Skeletal muscle cell (primary cell): ENCODE measurements around the gene L3MBTL2.
"Not testable (repeated sequence)": the region's sequence is repeated elsewhere in the genome, so short reads cannot be mapped to it uniquely, and the experiment has no call there.

Experiments
- DNase-seq: peaks from one replicate; pipeline ENCODE4 v3.0.0-alpha.2; 2010; ENCODE audit warnings: low read depth
- H3K4me3 ChIP-seq: 2 replicates; pipeline ENCODE4 v1.5.1; 2011; ENCODE audit warnings: low read depth, mild to moderate bottlenecking, control low read depth, low read length, moderate library complexity

The L3MBTL2 gene

GRCh38 chr22:41239443-41240128 is 34.5 kb downstream of the L3MBTL2 start:
- no peak for DNase-seq
- no peak overlapping the region for H3K4me3 ChIP-seq

GRCh38 chr22:41240377-41241132 is 35.4 kb downstream of the L3MBTL2 start, which contains the start of gene CHADL:
Gene CHADL (minus strand): TSS chr22:41240931. CDS start chr22:41240881, 50 bp downstream.
- no peak for DNase-seq
- no peak within 1 kb of the TSS for H3K4me3 ChIP-seq

- H3K4me3 ChIP-seq = no peak overlapping the region
- no peak for DNase-seq
These were observed 36.1 kb downstream of the L3MBTL2 start for GRCh38 chr22:41241133-41241676.

- no peak for DNase-seq
These were observed 37.4 kb downstream of the L3MBTL2 start for GRCh38 chr22:41242396-41243117.

GRCh38 chr22:41243361-41243760 is 38.2 kb downstream of the L3MBTL2 start:
- DNase-seq = no peak
- H3K4me3 ChIP-seq = no peak overlapping the region

More at GRCh38 chr22:41242396-41243117, 37.4 kb downstream of the L3MBTL2 start:
- H3K4me3 ChIP-seq = no peak overlapping the region

- H3K4me3 ChIP-seq = no peak overlapping the region
- DNase-seq = no peak
These were observed 40.9 kb downstream of the L3MBTL2 start for GRCh38 chr22:41245917-41246499.

GRCh38 chr22:41247703-41248102 is 42.6 kb downstream of the L3MBTL2 start:
- no peak for DNase-seq
- H3K4me3 ChIP-seq = no peak overlapping the region

GRCh38 chr22:41248314-41248713 is 43.2 kb downstream of the L3MBTL2 start:
- DNase-seq = no peak
- H3K4me3 ChIP-seq = no peak overlapping the region

GRCh38 chr22:41248758-41249157 is 43.6 kb downstream of the L3MBTL2 start:
- no peak for DNase-seq
- no peak overlapping the region for H3K4me3 ChIP-seq

- DNase-seq = no peak
- H3K4me3 ChIP-seq = no peak overlapping the region
These were observed 44.3 kb downstream of the L3MBTL2 start for GRCh38 chr22:41249442-41249841.

GRCh38 chr22:41250127-41250526 is 45.0 kb downstream of the L3MBTL2 start:
- DNase-seq = no peak
- H3K4me3 ChIP-seq = no peak overlapping the region

GRCh38 chr22:41252365-41252764 is 47.3 kb downstream of the L3MBTL2 start:
- no peak overlapping the region for H3K4me3 ChIP-seq
- no peak for DNase-seq

GRCh38 chr22:41254230-41254629 is 49.1 kb downstream of the L3MBTL2 start:
- DNase-seq = no peak
- no peak overlapping the region for H3K4me3 ChIP-seq

GRCh38 chr22:41256254-41257253 is 51.4 kb downstream of the L3MBTL2 start:
- DNase-seq = no peak

GRCh38 chr22:41257696-41258095 is 52.6 kb downstream of the L3MBTL2 start:
- DNase-seq = no peak
- no peak overlapping the region for H3K4me3 ChIP-seq

More at GRCh38 chr22:41256254-41257253, 51.4 kb downstream of the L3MBTL2 start:
- H3K4me3 ChIP-seq = no peak overlapping the region

- not testable (repeated sequence) for H3K4me3 ChIP-seq, DNase-seq
These were observed 54.6 kb downstream of the L3MBTL2 start for GRCh38 chr22:41259756-41260155.

- DNase-seq = no peak
These were observed 55.8 kb downstream of the L3MBTL2 start for GRCh38 chr22:41260871-41261270.

GRCh38 chr22:41261541-41262249 is 56.6 kb downstream of the L3MBTL2 start:
- no peak overlapping the region for H3K4me3 ChIP-seq
- no peak for DNase-seq

More at GRCh38 chr22:41260871-41261270, 55.8 kb downstream of the L3MBTL2 start:
- H3K4me3 ChIP-seq = no peak overlapping the region
